Right forelimb (tissue), 1 donor: ENCODE data around the gene DAPK1.
"Not testable (repeated sequence)": the region's sequence is repeated elsewhere in the genome, so short reads cannot be mapped to it uniquely, and the experiment has no call there.

ENCODE experiments used
- DNase-seq: peaks from one replicate; pipeline ENCODE4 v3.0.0-alpha.2; 2018

Gene DAPK1

DNA sequence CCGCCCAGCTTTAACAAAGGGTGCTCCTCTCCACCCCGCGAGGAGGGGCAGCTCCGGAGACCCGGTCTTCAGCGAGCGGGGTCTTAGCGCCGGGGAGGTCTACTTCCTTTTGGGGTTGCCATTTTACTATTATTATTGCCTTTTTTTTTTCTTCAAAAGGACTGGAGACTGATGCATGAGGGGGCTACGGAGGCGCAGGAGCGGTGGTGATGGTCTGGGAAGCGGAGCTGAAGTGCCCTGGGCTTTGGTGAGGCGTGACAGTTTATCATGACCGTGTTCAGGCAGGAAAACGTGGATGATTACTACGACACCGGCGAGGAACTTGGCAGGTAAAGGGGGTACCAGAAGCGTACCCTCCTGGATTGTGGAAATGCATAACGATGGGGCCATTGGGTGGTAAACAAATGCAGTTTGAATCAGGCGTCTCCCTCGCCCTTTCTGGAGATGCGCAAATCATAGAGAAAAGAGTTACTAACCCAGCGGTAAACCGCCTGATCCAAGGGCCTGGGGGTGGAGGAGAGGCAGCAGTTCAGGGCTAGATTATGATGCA lies 1.2 kb downstream of the DAPK1 start:
- DNase-seq: no peak

- DNase-seq: no peak
Measured at GRCh38 chr9:87499424-87500017, 1.9 kb downstream of the DAPK1 start.

DNA sequence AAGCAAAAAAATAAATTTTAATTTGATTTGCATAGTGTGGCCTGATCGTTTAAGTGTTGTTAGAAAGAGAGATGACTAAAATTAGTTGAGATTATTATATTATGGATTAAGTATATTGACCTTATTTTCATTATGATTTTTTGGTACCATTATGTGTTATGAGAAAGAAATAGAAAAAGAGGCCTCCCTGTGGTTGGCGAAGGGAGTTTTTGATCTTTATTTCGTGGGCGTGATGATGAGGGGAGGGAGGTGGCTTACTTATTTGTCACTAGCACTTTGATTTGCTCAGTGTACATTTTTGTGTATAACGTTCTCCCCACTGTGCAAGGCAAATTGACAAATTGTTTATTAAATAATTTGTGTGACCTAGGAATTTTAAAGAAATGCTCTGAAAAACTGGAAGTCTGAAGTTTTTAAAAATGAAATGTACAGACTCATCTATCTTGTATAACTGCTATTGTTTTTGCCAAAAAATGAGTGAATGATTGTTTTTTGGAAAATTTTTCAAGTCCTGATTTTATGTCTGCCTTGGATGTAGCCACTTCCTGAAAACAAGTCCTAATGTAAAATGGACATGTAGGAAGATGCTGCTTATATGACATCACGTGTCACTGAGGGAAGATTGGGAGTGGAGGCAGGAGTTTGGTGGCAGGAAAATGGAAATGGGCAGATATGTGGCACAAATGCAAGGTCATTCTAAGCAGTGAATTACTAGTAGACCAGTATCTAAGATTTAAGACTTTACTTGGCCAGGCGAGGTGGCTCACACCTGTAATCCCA lies 3.0 kb downstream of the DAPK1 start:
- no peak for DNase-seq

DNA sequence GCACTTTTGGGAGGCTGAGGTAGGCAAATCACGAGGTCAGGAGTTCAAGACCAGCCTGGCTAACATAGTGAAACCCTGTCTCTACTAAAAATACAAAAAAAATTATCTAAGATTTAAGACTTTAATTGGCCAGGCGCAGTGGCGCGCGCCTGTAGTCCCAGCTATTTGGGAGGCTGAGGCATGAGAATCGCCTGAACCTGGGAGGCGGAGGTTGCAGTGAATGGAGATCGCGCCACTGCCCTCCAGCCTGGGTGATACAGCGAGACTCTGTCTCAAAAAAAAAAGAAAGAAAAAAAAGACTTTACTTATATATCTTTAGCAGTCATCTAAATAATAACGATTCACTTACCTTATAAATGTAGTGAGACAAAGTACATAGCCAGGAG lies 3.6 kb downstream of the DAPK1 start:
- DNase-seq: not testable (repeated sequence)

DNA sequence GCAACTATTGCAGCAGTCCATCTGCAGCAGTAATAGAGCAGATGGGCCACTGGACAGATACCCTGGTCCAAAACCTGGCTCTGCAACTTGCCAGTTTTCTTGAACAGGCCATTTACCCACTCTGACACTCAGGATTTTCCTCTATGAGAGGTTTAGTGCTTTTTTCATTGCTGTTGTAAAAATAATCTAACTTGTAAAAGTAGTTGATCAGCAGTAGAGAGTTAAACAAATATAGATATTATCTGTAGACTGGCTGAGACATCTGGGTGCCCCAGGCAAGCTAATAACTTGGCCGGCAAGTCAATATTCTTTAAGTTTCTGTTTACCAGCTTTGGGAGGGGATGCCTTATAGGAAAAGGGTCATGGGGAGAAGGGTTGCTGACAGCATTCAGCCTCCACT lies 4.1 kb downstream of the DAPK1 start:
- DNase-seq: no peak

DNA sequence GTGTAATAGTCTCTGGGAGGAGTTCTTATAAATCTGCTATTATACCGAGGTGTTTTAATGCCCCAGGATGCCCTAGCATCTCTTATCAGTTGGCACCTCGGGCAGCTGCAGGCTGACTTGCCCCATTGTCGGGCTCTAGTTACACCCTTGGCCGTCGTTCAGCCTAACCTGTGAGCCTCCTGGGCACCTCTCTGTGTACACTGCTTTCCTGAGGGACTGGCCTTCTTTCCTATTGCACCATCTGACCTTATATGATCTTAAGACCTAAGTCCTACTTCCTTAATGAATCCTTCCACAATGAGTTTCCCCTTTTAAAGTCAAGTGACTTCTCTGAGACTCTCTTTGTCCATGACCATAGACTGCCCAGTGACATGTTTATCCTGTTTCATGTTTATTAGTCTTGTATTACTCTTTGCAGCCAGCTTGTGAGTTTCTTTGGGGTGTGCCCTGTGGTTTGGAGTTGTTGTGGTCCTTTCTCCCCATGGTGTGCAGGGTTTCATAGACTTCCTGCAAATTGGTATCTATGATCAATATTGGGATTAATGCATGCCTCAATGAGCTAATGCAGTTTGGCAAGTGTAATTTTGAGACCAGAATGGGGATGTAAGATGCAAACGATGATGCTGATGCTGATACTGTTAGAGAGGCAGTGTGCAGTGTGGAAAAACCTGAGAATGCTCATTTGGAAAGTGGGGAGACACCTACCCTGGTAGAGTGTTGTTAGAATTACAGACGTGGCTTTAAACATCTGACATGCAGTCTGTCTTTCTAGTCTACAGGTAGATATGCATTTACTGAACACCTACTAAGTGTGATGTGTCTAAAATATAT lies 4.9 kb downstream of the DAPK1 start:
- no peak for DNase-seq

- no peak for DNase-seq
Measured at GRCh38 chr9:87503430-87503829, 5.8 kb downstream of the DAPK1 start.

DNA sequence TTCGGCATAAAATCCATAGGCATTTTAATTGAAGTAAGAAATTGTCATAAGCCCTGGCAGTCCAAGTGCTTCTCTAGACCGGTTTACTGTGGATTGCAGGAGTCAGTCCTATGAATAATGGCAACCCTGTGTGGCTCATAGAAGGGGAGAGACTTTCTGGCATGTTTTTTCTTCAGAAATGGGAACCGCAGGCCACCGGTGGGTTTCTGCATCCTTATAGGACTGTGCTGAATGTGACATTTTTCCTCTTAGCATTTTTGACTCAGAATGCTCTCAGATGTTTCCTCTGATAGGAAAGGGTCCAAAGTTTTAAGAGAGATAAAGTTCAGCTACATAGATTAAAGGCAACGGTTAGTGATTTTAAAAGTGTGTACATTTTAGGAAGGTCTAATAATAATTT lies 6.3 kb downstream of the DAPK1 start:
- no peak for DNase-seq

DNA sequence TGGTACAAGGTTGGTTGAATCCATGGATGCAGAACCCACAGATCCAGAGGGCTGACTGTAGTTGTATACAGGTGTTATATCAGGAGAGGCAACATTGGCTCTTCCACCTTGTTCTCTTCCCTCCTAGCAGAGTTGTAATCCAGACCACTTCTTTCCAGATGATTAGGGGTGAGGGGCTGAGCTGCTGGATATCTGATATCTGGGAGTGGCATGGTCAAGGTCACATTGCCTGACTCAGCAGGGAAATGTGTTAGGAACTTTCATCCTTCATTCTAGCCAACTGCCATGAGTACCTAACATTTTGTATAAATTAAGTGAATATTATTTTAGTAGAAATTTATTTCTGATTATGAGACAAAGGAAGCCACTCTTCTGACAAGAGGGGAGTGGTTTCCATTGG lies 7.3 kb downstream of the DAPK1 start:
- DNase-seq: no peak

GRCh38 chr9:87505869-87506678 lies 8.4 kb downstream of the DAPK1 start:
- DNase-seq: no peak

DNA sequence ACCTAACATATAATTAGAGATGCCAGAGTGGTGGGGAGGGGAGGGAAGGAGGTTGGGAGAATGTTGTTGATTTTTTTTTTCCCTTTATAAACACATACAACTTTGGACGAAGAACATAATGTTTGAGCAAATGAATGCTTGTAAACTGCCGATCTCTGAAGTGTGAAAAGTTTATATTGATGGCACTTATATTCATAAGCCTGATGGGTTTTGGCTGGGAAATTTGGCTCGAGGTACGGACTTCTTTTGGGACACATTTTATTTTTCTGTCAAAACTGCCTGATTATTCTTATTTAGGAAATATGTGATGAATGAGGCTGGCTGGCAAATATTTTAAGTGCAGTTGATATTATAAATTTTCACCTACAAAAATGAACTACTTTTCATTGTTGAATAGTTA lies 9.9 kb downstream of the DAPK1 start:
- no peak for DNase-seq

GRCh38 chr9:87510252-87510683 lies 12.6 kb downstream of the DAPK1 start:
- no peak for DNase-seq

GRCh38 chr9:87512311-87512710 lies 14.6 kb downstream of the DAPK1 start:
- no peak for DNase-seq

DNA sequence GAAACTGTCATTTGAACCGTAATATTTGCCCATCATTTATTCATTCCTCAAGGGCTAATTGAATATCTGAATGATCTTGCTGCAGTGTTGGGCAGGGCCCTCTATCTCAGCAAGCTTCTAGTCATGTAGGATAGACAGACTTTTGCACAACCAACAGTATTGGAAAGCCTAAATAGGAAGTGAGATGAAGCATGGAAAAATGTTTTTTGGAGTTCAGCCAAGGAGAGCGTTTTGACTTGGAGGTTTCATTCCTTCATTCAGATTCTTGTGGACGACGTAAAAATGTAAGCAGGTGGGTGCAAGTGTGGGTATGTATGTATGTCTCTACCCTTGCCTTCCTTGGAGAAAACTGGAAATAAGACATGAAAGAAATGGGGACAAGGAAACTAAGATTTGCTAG lies 15.5 kb downstream of the DAPK1 start:
- DNase-seq: no peak

GRCh38 chr9:87513880-87514535 lies 16.3 kb downstream of the DAPK1 start:
- DNase-seq: no peak

DNA sequence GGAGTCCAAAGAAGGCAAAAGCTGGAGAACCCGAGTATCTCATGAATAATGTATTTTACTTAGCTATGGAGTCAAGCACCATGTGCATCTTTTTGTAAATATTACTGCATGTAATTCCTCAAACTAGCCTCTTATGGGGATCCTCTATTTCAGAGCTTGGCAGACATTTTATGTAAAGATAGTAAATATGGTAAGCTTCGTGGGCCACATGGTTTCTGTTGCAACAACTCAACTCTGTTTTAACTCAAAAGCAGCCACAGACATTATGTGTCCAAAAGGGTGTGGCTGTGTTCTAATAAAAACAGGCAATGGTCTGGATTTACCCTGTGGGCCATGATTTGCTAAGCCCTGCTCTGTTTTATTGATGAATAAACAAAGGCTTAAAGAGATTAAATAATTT lies 17.3 kb downstream of the DAPK1 start:
- DNase-seq: no peak

GRCh38 chr9:87515588-87516221 lies 18.0 kb downstream of the DAPK1 start:
- DNase-seq: no peak

- DNase-seq: no peak
Measured at GRCh38 chr9:87516222-87516925, 18.7 kb downstream of the DAPK1 start.

DNA sequence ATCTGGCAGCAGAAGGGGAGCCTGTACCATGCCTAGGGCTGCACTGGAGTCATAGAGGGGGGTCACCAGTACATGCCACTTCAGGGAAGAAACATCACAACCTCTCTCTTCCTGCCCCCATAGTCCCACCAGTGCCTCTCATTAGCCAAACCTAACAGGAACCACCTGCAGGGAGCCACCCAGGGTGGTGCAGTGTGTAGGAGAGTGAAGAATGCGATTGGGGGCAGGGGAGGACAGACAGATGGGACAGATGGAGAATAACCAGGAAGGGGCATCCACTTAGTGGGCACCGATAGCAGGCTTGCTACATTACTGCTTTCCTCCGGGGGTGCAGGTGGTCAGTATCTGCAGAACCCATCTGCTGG lies 19.2 kb downstream of the DAPK1 start:
- DNase-seq: no peak

DNA sequence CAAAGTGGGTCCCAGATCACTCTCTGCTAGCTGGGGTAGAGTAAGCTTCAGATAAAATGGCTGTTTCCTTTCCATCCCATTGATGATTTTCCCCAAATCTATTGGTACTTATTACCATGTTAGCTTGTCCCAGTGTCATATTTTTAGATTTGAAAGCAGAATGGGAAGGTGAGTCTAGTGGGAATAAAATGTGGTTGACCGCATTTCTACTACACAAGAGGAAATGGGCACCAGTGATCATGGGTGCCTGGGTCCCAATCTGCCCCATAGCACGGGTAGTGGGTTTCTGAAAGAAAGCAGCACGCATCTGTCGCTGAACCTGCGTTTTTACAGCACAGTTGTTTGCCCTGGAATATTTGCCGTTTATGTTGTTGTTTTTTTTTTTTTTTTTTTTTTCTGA lies 20.1 kb downstream of the DAPK1 start:
- no peak for DNase-seq

DNA sequence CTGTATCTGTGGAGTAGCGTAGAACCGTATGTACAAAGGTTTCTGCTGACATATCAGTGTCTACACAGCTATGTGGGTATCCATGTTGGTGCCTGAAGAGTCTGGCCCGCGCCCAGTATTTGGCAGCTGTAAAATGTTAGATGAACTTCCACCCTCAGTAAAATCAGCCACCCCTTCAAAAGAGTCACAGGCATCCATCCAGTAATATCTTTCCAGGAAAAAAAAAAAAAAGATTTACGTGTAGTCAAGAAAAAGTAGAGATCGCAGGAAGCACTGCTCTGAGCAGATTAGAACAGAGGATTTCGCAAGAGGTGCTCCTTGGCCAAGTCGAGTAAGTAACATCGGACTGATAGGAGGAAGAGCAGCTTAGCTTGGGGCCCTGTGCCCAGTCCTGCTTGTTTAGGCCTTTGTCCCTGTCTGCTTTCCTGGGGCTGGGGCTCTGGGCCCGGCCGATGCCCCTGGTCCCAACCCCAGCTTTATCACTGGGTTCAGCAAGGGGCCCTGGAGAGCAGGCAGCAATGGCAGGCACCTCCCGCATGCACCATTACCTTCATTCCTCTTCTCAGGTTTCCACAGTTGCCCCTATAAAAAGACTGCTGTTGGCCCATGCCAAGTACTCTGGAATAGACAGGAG lies 21.2 kb downstream of the DAPK1 start:
- DNase-seq: no peak
